Head of caudate nucleus (tissue), 42 donors: ENCODE measurements around the gene NR4A2.
"Not testable (repeated sequence)": the region's sequence is repeated elsewhere in the genome, so short reads cannot be mapped to it uniquely, and the experiment has no call there.

Experiments
- DNase-seq, 42 donors: peaks; one replicate each; pipeline versions ENCODE4 v3.0.0 to v3.0.0-alpha.2; 2020 to 2021; ENCODE audit warnings: mixed read lengths in 7 of 42
- intact Hi-C: fragments of 100-400 bp; cut with DNase I; formaldehyde crosslinking; loops from one replicate; pipeline ENCODE4 v1.15.0; 2022

The NR4A2 gene

DNA sequence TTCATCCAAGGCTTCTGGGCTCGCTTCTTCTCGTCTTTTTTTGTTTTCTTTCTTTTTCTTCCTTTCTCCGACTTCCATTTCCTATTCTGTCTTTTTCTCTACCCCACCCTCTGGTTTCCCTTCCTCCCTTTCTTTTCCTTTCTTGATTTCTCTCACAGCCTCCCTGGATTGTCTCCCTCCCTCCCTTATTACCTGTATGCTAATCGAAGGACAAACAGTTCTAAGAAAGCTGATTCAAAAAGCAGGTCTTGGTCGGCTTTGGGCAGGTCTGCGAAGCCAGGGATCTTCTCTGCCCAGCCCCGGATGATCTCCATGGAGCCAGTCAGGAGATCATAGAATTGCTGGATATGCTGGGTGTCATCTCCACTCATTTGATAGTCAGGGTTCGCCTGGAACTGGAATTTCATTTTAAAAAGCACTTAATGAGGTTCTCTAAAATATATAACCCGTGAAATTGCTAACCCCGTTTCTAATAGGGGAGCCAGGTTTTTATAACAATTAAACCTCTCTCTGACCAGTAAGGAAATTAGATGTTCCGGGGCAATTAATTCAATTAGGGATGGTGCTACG lies 5.9 kb downstream of the NR4A2 start:
- no peak for DNase-seq
- intact Hi-C loops: no loop called here

GRCh38 chr2:156325688-156326525 lies 6.6 kb downstream of the NR4A2 start:
- DNase-seq: no peak
- intact Hi-C loops: no loop called here

GRCh38 chr2:156323754-156324153 lies 8.8 kb downstream of the NR4A2 start:
- intact Hi-C loops: no loop called here
- DNase-seq: no peak

DNA sequence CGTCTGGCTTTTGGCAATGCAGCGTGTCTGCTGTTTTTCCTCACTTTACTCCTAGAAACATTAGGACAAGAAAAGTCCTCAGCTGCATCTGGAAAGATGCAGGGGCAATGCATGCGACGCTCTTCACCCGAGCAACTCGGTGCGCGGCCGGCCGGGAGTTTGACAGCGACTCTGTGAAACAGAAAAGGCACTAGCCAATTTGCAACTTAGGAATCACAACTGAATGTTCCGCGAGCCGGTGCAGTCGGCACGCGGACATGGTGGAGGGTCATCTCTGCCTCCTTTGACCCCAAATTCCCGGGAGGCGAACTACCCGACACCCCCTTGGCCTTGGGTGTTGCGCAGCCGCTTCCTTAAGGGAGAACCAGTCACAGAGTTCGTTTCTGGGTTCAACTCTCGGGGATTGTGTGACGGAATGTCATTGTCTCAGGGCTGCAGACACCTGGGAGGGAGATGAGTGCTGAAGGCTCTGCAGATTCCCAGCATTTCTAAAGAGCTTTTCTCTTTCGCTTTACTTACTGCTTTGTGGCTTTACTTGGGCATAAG lies 9.8 kb downstream of the NR4A2 start:
- intact Hi-C loops: no loop called here
- DNase-seq: no peak

GRCh38 chr2:156322051-156322685 lies 10.4 kb downstream of the NR4A2 start:
- DNase-seq: no peak
- intact Hi-C loops: no loop called here

- intact Hi-C loops: no loop called here
- peak in 6 of 42 donors; percentile 13 to 67 (median 34) for DNase-seq
These were observed 11.1 kb downstream of the NR4A2 start for GRCh38 chr2:156321243-156321904.

- intact Hi-C loops: no loop called here
- peak in 17 of 42 donors; percentile 18 to 67 (median 35) for DNase-seq
These were observed 11.9 kb downstream of the NR4A2 start for GRCh38 chr2:156320486-156321098.

GRCh38 chr2:156319811-156320485 lies 12.6 kb downstream of the NR4A2 start:
- intact Hi-C loops: no loop called here
- DNase-seq: peak in 26 of 42 donors; percentile 27 to 76 (median 42)

- no peak for DNase-seq
- intact Hi-C loops: no loop called here
These were observed 14.9 kb downstream of the NR4A2 start for GRCh38 chr2:156317631-156318030.

DNA sequence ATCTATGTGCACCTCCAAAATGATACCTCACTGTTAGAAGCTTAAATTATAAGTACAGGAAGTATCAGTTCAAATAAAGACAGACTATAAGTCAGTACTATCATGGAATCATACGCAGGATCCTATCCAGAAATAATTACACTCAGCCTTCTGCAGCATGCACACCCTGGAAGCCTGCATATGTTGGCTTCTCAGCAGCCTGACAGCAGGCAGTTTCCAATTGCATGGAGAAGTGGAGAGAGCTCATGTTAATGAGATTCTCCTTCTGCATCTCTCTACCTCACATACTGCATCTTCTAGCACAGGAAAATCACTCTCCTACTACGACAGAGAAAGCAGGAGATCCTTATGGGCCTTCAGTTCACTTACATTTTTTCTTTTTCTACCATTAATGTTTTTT lies 20.5 kb downstream of the NR4A2 start:
- intact Hi-C loops: no loop called here
- no peak for DNase-seq

GRCh38 chr2:156310773-156311172 lies 21.7 kb downstream of the NR4A2 start:
- intact Hi-C loops: no loop called here

GRCh38 chr2:156309917-156310316 lies 22.6 kb downstream of the NR4A2 start:
- DNase-seq: no peak
- intact Hi-C loops: no loop called here

More at GRCh38 chr2:156310773-156311172, 21.7 kb downstream of the NR4A2 start:
- DNase-seq: no peak

- intact Hi-C loops: no loop called here
- no peak for DNase-seq
These were observed 23.4 kb downstream of the NR4A2 start for GRCh38 chr2:156309167-156309566.

GRCh38 chr2:156306821-156307220 lies 25.7 kb downstream of the NR4A2 start:
- DNase-seq: no peak
- intact Hi-C loops: no loop called here

DNA sequence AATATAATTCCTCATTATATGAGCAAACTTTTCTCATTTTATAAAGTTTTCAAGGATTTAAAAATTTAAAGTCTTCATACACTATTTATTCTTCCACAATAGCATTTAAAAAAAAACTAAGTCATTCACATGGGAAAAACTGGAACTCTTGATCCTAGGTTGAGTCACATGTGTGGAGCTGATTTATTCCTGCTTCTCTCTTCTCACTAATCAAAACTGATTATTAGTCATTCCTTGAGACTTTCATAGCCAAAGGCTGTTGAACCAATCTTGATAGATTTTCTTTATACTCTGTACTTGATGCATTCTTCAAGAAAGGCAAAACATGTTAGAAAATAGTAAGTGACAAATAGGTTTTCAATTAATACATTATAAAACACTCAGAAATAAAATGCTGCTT lies 27.4 kb downstream of the NR4A2 start:
- intact Hi-C loops: no loop called here

DNA sequence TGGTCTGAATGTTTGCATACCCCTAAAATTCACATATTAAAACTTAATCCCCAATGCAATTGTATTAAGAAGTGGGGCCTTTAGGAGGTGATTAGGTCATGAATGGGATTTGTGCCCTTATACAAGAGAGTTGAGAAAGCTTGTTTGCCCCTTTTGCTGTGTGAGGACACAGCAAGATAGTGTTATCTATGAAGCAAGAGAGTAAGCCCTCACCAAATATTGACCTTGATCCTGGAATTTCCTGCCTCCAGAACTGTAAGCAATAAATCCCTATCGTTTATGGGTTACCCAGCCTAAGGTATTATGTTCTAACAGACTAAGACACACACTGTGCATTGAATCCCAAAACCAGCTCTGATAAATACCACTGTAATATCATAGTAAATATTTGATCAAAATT lies 32.2 kb downstream of the NR4A2 start:
- DNase-seq: no peak
- intact Hi-C loops: no loop called here

More for the DNA sequence above, 27.4 kb downstream of the NR4A2 start:
- no peak for DNase-seq

- no peak for DNase-seq
- intact Hi-C loops: no loop called here
These were observed 37.5 kb downstream of the NR4A2 start for GRCh38 chr2:156294945-156295580.

DNA sequence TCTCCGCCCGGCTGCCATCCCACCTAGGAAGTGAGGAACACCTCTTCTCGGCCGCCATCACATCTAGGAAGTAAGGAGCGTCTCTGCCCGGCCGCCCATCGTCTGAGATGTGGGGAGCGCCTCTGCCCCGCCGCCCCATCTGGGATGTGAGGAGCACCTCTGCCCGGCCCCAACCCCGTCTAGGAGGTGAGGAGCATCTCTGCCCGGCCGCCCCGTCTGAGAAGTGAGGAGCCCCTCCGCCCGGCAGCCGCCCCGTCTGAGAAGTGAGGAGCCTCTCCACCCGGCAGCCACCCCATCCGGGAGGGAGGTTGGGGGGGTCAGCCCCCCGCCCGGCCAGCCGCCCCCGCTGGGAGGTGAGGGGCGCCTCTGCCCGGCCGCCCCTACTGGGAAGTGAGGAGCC lies 39.1 kb downstream of the NR4A2 start:
- DNase-seq, intact Hi-C loops: not testable (repeated sequence)
